ENCODE results near the gene HOXB4.

HOXB4 gene

GRCh38 chr17:48576479-48577309 lies 1.5 kb downstream of the HOXB4 start:
- no peak overlapping the region for H3K27ac ChIP-seq
- TF ChIP-seq CTCF (conservative IDR thresholded peaks at IDR 0.05) = no peak

GRCh38 chr17:48575673-48576478 lies 2.3 kb downstream of the HOXB4 start:
- H3K27ac ChIP-seq = no peak overlapping the region

GRCh38 chr17:48575066-48575582 lies 3.0 kb downstream of the HOXB4 start:
- TF ChIP-seq CTCF (conservative IDR thresholded peaks at IDR 0.05) = no peak
- no peak overlapping the region for H3K27ac ChIP-seq

More at GRCh38 chr17:48575673-48576478, 2.3 kb downstream of the HOXB4 start:
- TF ChIP-seq CTCF (conservative IDR thresholded peaks at IDR 0.05) = no peak

- no peak overlapping the region for H3K27ac ChIP-seq
- no peak for TF ChIP-seq CTCF (conservative IDR thresholded peaks at IDR 0.05)
Measured at GRCh38 chr17:48574505-48575065, 3.6 kb downstream of the HOXB4 start.

- no peak overlapping the region for H3K27ac ChIP-seq
- TF ChIP-seq CTCF (conservative IDR thresholded peaks at IDR 0.05) = no peak
Measured at GRCh38 chr17:48571826-48572417, 6.2 kb downstream of the HOXB4 start.

GRCh38 chr17:48571024-48571818 lies 6.9 kb downstream of the HOXB4 start:
- no peak for TF ChIP-seq CTCF (conservative IDR thresholded peaks at IDR 0.05)
- no peak overlapping the region for H3K27ac ChIP-seq
